GM12878 (cell line): Measurements from ENCODE around the gene ALAS1. TPM values are rescaled to one million over a fixed set of nuclear protein-coding genes. Genes with fewer than 3 reads are reported as not detected.

Experiments
- ATAC-seq: fragments of 200-7000 bp; cut with Tn5 transposase; 3 replicates; pipeline ENCODE4 v1.9.1; 2020; ENCODE audit warnings: mild to moderate bottlenecking, moderate library complexity
- BruUV-seq: library from RNA; stranded (reverse); fragments of 400-500 nt; replicated peaks from 2 replicates; lab custom pipeline; 2021; lab: Mats Ljungman, UMichigan
- CTCF ChIA-PET: fragments of 300-600 bp; sonication (Branson Sonifier 250); formaldehyde crosslinking; extraction: SDS; loops from one replicate; lab custom pipeline; 2021; ENCODE audit warnings: inconsistent platforms; lab: Yijun Ruan, JAX
- POLR2A ChIA-PET: fragments of 350-600 bp; formaldehyde crosslinking; extraction: SDS; loops from one replicate; lab custom pipeline; 2021; ENCODE audit warnings: inconsistent platforms; lab: Charles Lee
- RAD21 ChIA-PET: fragments of 300-600 bp; sonication (Branson Sonifier 250); formaldehyde crosslinking; loops from one replicate; lab custom pipeline; 2023; ENCODE audit warnings: antibody characterized with exemption; ENCODE audit not compliant: unreplicated experiment; lab: Charles Lee
- SMC1A ChIA-PET: fragments of 300-600 bp; sonication (Branson Sonifier 250); formaldehyde crosslinking; loops from one replicate; lab custom pipeline; 2023; ENCODE audit not compliant: unreplicated experiment, uncharacterized antibody; lab: Charles Lee
- DNase-seq: peaks from one replicate; pipeline ENCODE4 v3.0.0-alpha.2; 2011; ENCODE audit warnings: low read depth, low spot score
- FAIRE-seq: peaks from 3 replicates; lab custom pipeline; 2011; peaks lifted over from hg19 to GRCh38; lab: Jason Lieb, UNC
- H2AFZ ChIP-seq: 2 replicates; pipeline ENCODE4 v1.6.0; 2011; ENCODE audit warnings: low read depth, low read length, control low read depth; ENCODE audit not compliant: control insufficient read depth
- H3K27ac ChIP-seq: 2 replicates; pipeline ENCODE4 v1.5.1; 2011; ENCODE audit warnings: control low read depth; ENCODE audit not compliant: control insufficient read depth, insufficient read depth
- H3K27me3 ChIP-seq, 2 experiments: replicated peaks in 1 of 2; 2 replicates each; pipeline versions ENCODE4 v1.6.0 to v1.6.1; 2011; ENCODE audit warnings: low read length in 1 of 2; ENCODE audit not compliant: control insufficient read depth in 2 of 2, insufficient read depth in 2 of 2
- H3K36me3 ChIP-seq, 2 experiments: 2 replicates each; pipeline ENCODE4 v1.5.1; 2011; ENCODE audit warnings: low read length in 1 of 2; ENCODE audit not compliant: control insufficient read depth in 2 of 2, insufficient read depth in 2 of 2
- H3K4me1 ChIP-seq: 2 replicates; pipeline ENCODE4 v1.6.1; 2011; ENCODE audit warnings: mild to moderate bottlenecking, low read length, moderate library complexity, mixed read lengths; ENCODE audit not compliant: control insufficient read depth, insufficient read depth
- H3K4me2 ChIP-seq: 2 replicates; pipeline ENCODE4 v1.6.0; 2011; ENCODE audit warnings: control low read depth; ENCODE audit not compliant: control insufficient read depth, insufficient read depth
- H3K4me3 ChIP-seq: fragments of 200-600 bp; sonication (generic); 2 replicates; pipeline ENCODE4 v1.5.1; 2016
- H3K79me2 ChIP-seq: 2 replicates; pipeline ENCODE4 v1.6.0; 2011; ENCODE audit warnings: low read length; ENCODE audit not compliant: control insufficient read depth, insufficient read depth
- H3K9ac ChIP-seq: 2 replicates; pipeline ENCODE4 v1.8.0; 2011; ENCODE audit warnings: low read length, control low read depth, mixed read lengths; ENCODE audit not compliant: control insufficient read depth, insufficient read depth
- H3K9me3 ChIP-seq: replicated peaks from 3 replicates; pipeline ENCODE4 v1.5.1; 2011; ENCODE audit warnings: mild to moderate bottlenecking, low read length; ENCODE audit not compliant: control insufficient read depth, insufficient read depth
- H4K20me1 ChIP-seq: 2 replicates; pipeline ENCODE4 v1.6.0; 2011; ENCODE audit not compliant: control insufficient read depth, insufficient read depth
- BCL11A ChIP-seq: IDR thresholded peaks from 2 replicates; pipeline ENCODE4 v1.6.1; 2011; ENCODE audit warnings: low read depth, low read length
- CHD4 ChIP-seq: fragments of 200-600 bp; sonication (generic); IDR thresholded peaks from 2 replicates; pipeline ENCODE4 v1.6.1; 2016; ENCODE audit warnings: mild to moderate bottlenecking
- CREM ChIP-seq: IDR thresholded peaks from 2 replicates; pipeline ENCODE4 v1.6.1; 2014; ENCODE audit warnings: antibody characterized with exemption, low read depth
- FOS ChIP-seq: IDR thresholded peaks from 3 replicates; pipeline ENCODE4 v1.6.1; 2011; ENCODE audit warnings: borderline replicate concordance; ENCODE audit not compliant: insufficient read length; ENCODE audit errors: extremely low read depth
- GATAD2B ChIP-seq: fragments of 450-650 bp; conservative IDR thresholded peaks from 2 replicates; pipeline ENCODE4 v1.6.1; 2017; ENCODE audit warnings: low read depth, mild to moderate bottlenecking, moderate library complexity
- IKZF2 ChIP-seq, 2 experiments: fragments of 450-650 bp; IDR thresholded peaks; 2 replicates each; pipeline ENCODE4 v1.6.1; 2017; ENCODE audit warnings: mild to moderate bottlenecking in 2 of 2, moderate library complexity in 2 of 2
- IRF3 ChIP-seq: fragments of 450-650 bp; IDR thresholded peaks from 2 replicates; pipeline ENCODE4 v1.6.1; 2014; ENCODE audit warnings: mild to moderate bottlenecking
- JUND ChIP-seq: IDR thresholded peaks from 2 replicates; pipeline ENCODE4 v1.6.1; 2012; ENCODE audit warnings: low read depth, mild to moderate bottlenecking, low read length, improper control_type of control experiment, moderate library complexity
- KAT2A ChIP-seq: conservative IDR thresholded peaks from 2 replicates; pipeline ENCODE4 v1.6.1; 2011; ENCODE audit warnings: low read depth, low read length; ENCODE audit not compliant: control insufficient read depth
- MEF2A ChIP-seq: IDR thresholded peaks from 2 replicates; pipeline ENCODE4 v1.6.1; 2011; ENCODE audit warnings: low read depth, mild to moderate bottlenecking, low read length, moderate library complexity; ENCODE audit not compliant: insufficient read depth
- MXI1 ChIP-seq: fragments of 150-350 bp; IDR thresholded peaks from 2 replicates; pipeline ENCODE4 v1.6.1; 2011; ENCODE audit warnings: low read depth, mild to moderate bottlenecking, inconsistent platforms, low read length, improper control_type of control experiment
- MYC ChIP-seq: IDR thresholded peaks from 2 replicates; pipeline ENCODE4 v1.6.1; 2011; ENCODE audit warnings: mild to moderate bottlenecking, low read length, moderate library complexity, inconsistent platforms; ENCODE audit not compliant: insufficient read depth, insufficient replicate concordance, insufficient read length, severe bottlenecking
- RCOR1 ChIP-seq: conservative IDR thresholded peaks from 2 replicates; pipeline ENCODE4 v1.6.1; 2012; ENCODE audit warnings: low read depth, low read length, improper control_type of control experiment
- SIX5 ChIP-seq: IDR thresholded peaks from 2 replicates; pipeline ENCODE4 v1.6.1; 2011; ENCODE audit warnings: mild to moderate bottlenecking, low read depth, low read length, moderate library complexity; ENCODE audit not compliant: severe bottlenecking
- SMC3 ChIP-seq: IDR thresholded peaks from 2 replicates; pipeline ENCODE4 v1.6.1; 2011; ENCODE audit warnings: low read length, improper control_type of control experiment, borderline replicate concordance
- TCF3 ChIP-seq: IDR thresholded peaks from 2 replicates; pipeline ENCODE4 v1.6.1; 2012; ENCODE audit warnings: low read depth, mild to moderate bottlenecking, low read length, borderline replicate concordance; ENCODE audit not compliant: insufficient read depth
- WGBS: methylation state at CpG from one replicate; pipeline ENCODE4 v1.1.6; 2016; ENCODE audit warnings: low lambda C conversion rate; ENCODE audit not compliant: insufficient replicate concordance, insufficient coverage; ENCODE audit errors: missing lambda C conversion rate; 5-methylcytosine and 5-hydroxymethylcytosine counted together
- in situ Hi-C: fragments of 300-500 bp; cut with MboI; formaldehyde crosslinking; loops from 9 replicates; pipeline ENCODE4 v1.14.3; 2018; ENCODE audit warnings: mixed read lengths
- intact Hi-C: fragments of 100-400 bp; cut with micrococcal nuclease; formaldehyde crosslinking; loops from one replicate; pipeline ENCODE4 v1.14.2; 2022; ENCODE audit not compliant: unreplicated experiment
- polyA plus RNA-seq, 11 experiments: library from polyadenylated mRNA; depleted of rRNA in 4 of 11; unstranded in 6 of 11; stranded (reverse) in 5 of 11; fragments of >200 nt; fragmentation: Nextera tagmentation in 4 of 11; fragmentation: Illumina TruSeq in 1 of 11; extraction: Ambion mirVana in 4 of 11; extraction: Trizol in 1 of 11; gene quantifications; 1 replicate in 1 of 11; 2 replicates in 10 of 11; pipeline versions ENCODE4 v1.2.1 to v1.2.3, GENCODE V29; 2011 to 2016; ENCODE audit warnings: inconsistent platforms in 2 of 11, missing spikeins in 2 of 11, low read depth in 1 of 11
- total RNA-seq, 4 experiments: library from RNA; depleted of rRNA in 3 of 4; stranded (reverse); fragments of >200 nt in 3 of 4; fragmentation: Illumina TruSeq in 1 of 4; extraction: Trizol in 1 of 4; gene quantifications; 2 replicates each; pipeline versions ENCODE4 v1.2.1 to v1.2.3, GENCODE V29; 2013 to 2021
- TF ChIP-seq, protein P1 (sequence below): IDR thresholded peaks from 2 replicates; pipeline ENCODE4 v1.6.1; 2012; ENCODE audit warnings: low read depth, low read length, improper control_type of control experiment
- TF ChIP-seq, protein P2 (sequence below): fragments of 450-650 bp; IDR thresholded peaks from 2 replicates; pipeline ENCODE4 v1.6.1; 2016; ENCODE audit warnings: mild to moderate bottlenecking

ALAS1 gene
- total and polyA plus RNA-seq, 10 of the 15 experiments (the other 5 are each of a cell fraction or from before 2014, with no cell fraction given), result 69.9 to 115 (median 94.1) TPM

- H3K9me3 ChIP-seq, result no peaks in the 10 kb centered on the region
- DNase-seq, result no peak
- TF ChIP-seq, protein P1, sequence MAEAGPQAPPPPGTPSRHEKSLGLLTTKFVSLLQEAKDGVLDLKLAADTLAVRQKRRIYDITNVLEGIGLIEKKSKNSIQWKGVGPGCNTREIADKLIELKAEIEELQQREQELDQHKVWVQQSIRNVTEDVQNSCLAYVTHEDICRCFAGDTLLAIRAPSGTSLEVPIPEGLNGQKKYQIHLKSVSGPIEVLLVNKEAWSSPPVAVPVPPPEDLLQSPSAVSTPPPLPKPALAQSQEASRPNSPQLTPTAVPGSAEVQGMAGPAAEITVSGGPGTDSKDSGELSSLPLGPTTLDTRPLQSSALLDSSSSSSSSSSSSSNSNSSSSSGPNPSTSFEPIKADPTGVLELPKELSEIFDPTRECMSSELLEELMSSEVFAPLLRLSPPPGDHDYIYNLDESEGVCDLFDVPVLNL, result no peak
- TF ChIP-seq IKZF2 (IDR thresholded peaks at IDR 0.05) (no peak), MEF2A (no peak), MXI1 (no peak), GATAD2B (no peak), SMC3 (no peak), SIX5 (no peak), CREM (no peak), TCF3 (no peak), MYC (no peak), IRF3 (no peak), FOS (no peak), RCOR1 (no peak), JUND (no peak), CHD4 (no peak), BCL11A (no peak), KAT2A (no peak)
- TF ChIP-seq, protein P2, sequence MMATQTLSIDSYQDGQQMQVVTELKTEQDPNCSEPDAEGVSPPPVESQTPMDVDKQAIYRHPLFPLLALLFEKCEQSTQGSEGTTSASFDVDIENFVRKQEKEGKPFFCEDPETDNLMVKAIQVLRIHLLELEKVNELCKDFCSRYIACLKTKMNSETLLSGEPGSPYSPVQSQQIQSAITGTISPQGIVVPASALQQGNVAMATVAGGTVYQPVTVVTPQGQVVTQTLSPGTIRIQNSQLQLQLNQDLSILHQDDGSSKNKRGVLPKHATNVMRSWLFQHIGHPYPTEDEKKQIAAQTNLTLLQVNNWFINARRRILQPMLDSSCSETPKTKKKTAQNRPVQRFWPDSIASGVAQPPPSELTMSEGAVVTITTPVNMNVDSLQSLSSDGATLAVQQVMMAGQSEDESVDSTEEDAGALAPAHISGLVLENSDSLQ, result no peak
- H3K27me3 ChIP-seq, result no peaks in the 10 kb centered on the region
- 83% methylated on average over 1 of the region's 1 CpG for WGBS
- no TSS peak for BruUV-seq
- H3K9ac ChIP-seq, result no peak overlapping the region
- no peaks in the 10 kb centered on the region for H3K79me2 ChIP-seq
- in situ Hi-C loops, result no loop called here
- no peak overlapping the region for H3K27ac ChIP-seq
- no peak overlapping the region for H3K4me2 ChIP-seq
- no peaks in the 10 kb centered on the region for H3K36me3 ChIP-seq
- ChIA-PET RAD21 (no interaction called here), CTCF (interaction anchor here (0.8 to 0.9 kb wide), 2 partner anchors 18 to 53 kb away, joined by 3 to 4 read pairs; no protein-coding TSS in a partner anchor), SMC1A (no interaction called here), POLR2A (no interaction called here)
- no peak for ATAC-seq
- no peak overlapping the region for H2AFZ ChIP-seq
- no peak overlapping the region for H3K4me3 ChIP-seq
- intact Hi-C loops, result no loop called here
- no peaks in the 10 kb centered on the region for H3K4me1 ChIP-seq
- no peaks in the 10 kb centered on the region for H4K20me1 ChIP-seq
- no peak for FAIRE-seq
Measured at GRCh38 chr3:52178537-52178936, 19.4 kb upstream of the ALAS1 start.
